Breast epithelium (tissue), 4 donors: ENCODE results near the gene PDE4C. TPM values are rescaled to one million over a fixed set of nuclear protein-coding genes. Genes with fewer than 3 reads are reported as not detected.

Experiments used
- DNase-seq, 2 donors: peaks; one replicate each; pipeline ENCODE4 v3.0.0-alpha.2; 2019; ENCODE audit warnings: low spot score in 2 of 2
- H3K27ac ChIP-seq, 2 donors: fragments of 200-600 bp; sonication (generic) in 1 of 2; one replicate each; pipeline ENCODE4 v1.5.1; 2016 to 2019; ENCODE audit warnings: mild to moderate bottlenecking in 1 of 2
- H3K27me3 ChIP-seq, 2 donors: fragments of 200-600 bp; sonication (generic) in 1 of 2; one replicate each; pipeline versions ENCODE4 v1.5.1 to v1.6.0; 2017 to 2019; ENCODE audit warnings: control low read depth in 1 of 2, mild to moderate bottlenecking in 1 of 2
- H3K36me3 ChIP-seq: fragments of 200-600 bp; one replicate; pipeline ENCODE4 v1.5.1; 2019
- H3K4me1 ChIP-seq, 2 donors: fragments of 200-600 bp; sonication (generic); one replicate each; pipeline ENCODE4 v1.5.1; 2016 to 2019; ENCODE audit warnings: control low read depth in 1 of 2
- H3K4me3 ChIP-seq, 3 donors: fragments of 200-600 bp; sonication (generic); 1 replicate in 2 of 3; 2 replicates in 1 of 3; pipeline ENCODE4 v1.5.1; 2016 to 2019; ENCODE audit warnings: mild to moderate bottlenecking in 3 of 3, moderate library complexity in 2 of 3
- H3K9me3 ChIP-seq, 2 donors: fragments of 200-600 bp; sonication (generic) in 1 of 2; one replicate each; pipeline ENCODE4 v1.5.1; 2016 to 2019; ENCODE audit warnings: control low read depth in 1 of 2
- POLR2A ChIP-seq: fragments of 450-650 bp; IDR thresholded peaks from one replicate; pipeline ENCODE4 v1.6.1; 2016; ENCODE audit warnings: antibody characterized with exemption, mild to moderate bottlenecking, moderate library complexity
- POLR2AphosphoS5 ChIP-seq, 3 donors: sonication (generic); formaldehyde crosslinking; IDR thresholded peaks; one replicate each; pipeline ENCODE4 v1.6.1; 2017; ENCODE audit warnings: antibody characterized with exemption in 3 of 3
- intact Hi-C: fragments of 100-400 bp; cut with DNase I; formaldehyde crosslinking; loops from one replicate; pipeline ENCODE4 v1.15.1; 2023; ENCODE audit warnings: low total_unique reads
- total RNA-seq, 3 donors: library from RNA; depleted of rRNA; stranded (reverse); fragments of >200 nt; gene quantifications; one replicate each; pipeline ENCODE4 v1.1.0, GENCODE V29; 2016
- TF ChIP-seq, protein P1 (sequence below), 3 donors: fragments of 450-650 bp; IDR thresholded peaks; one replicate each; pipeline ENCODE4 v1.5.1; 2016 to 2017; ENCODE audit warnings: antibody characterized with exemption in 3 of 3, mild to moderate bottlenecking in 3 of 3, moderate library complexity in 3 of 3

Gene PDE4C
- total RNA-seq, 3 donors from 2014 or later = 0.33 to 1.3 TPM; not detected in 1

DNA sequence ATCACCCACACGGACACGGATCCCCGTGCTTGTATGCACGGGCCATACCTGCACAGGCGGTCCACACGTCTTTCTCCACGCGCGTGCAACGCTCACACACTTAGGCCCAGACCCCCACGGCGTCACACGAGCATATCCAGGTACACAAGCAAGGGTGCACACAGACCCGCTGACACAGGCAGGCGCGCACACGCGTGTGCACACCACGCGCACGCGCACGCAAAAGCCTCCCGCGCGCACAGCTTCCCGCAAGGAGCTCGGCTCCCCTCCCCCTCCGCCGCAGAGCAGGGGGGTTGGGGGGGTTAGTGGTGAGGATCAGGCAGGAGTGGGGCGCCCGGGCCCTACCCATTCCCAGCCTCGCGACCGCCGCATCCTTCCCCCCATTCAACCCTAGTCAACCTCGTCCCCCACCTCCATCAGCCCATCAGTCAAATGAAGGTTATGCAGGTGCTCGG is 22.8 kb downstream of the PDE4C start:
- Histone ChIP-seq H3K27ac (peak overlapping the region; percentile 96 to 99), H3K36me3 (no peaks in the 10 kb centered on the region), H3K9me3 (no peaks in the 10 kb centered on the region), H3K4me3 (peak overlapping the region; percentile 56 to 77 (median 74)), H3K27me3 (no peaks in the 10 kb centered on the region), H3K4me1 (peaks cover 0 to 17% of the 10 kb centered on the region in 2 donors)
- DNase-seq = peak in 1 of 2 donors; percentile 36
- TF ChIP-seq POLR2A (no peak), POLR2AphosphoS5 (IDR thresholded peaks at IDR 0.05) (no peak)
- TF ChIP-seq, protein P1, sequence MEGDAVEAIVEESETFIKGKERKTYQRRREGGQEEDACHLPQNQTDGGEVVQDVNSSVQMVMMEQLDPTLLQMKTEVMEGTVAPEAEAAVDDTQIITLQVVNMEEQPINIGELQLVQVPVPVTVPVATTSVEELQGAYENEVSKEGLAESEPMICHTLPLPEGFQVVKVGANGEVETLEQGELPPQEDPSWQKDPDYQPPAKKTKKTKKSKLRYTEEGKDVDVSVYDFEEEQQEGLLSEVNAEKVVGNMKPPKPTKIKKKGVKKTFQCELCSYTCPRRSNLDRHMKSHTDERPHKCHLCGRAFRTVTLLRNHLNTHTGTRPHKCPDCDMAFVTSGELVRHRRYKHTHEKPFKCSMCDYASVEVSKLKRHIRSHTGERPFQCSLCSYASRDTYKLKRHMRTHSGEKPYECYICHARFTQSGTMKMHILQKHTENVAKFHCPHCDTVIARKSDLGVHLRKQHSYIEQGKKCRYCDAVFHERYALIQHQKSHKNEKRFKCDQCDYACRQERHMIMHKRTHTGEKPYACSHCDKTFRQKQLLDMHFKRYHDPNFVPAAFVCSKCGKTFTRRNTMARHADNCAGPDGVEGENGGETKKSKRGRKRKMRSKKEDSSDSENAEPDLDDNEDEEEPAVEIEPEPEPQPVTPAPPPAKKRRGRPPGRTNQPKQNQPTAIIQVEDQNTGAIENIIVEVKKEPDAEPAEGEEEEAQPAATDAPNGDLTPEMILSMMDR (IDR thresholded peaks at IDR 0.05) = no peak
- intact Hi-C loops = loop anchor here (1.0 kb wide), 1 partner anchor 53 kb away; no protein-coding TSS in a partner anchor

DNA sequence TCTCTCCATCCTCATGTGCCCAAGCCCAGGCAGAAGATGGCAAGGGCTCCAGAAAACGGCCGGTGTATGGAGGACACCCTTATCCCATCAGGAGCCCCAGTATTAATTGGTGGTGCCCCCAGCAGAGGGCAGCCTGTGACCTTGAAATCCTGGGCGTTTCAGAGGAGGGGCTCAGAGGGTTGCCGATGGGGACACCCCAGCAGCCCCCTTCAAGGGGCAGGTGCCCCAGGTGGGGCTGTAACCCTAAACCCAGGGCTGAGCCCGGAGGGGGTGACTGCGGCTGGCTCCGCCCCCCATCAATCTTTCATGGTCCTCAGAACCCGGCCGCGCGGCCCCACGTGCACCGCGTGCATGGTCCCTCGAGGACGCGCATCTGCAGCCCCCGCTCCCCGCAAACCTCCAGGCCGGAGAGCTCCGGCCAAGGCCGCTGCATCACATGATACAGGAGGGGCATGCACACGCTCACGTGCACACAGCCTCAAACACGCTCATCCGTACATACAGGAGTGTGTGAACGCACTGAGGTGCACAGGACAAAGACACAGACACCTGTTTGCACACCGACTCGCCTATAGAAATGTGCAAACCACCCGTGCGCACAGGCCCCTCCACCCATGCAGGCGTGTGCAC is 23.3 kb downstream of the PDE4C start:
- Histone ChIP-seq H3K4me3 (peak overlapping the region; percentile 56 to 77 (median 74)), H3K27me3 (no peaks in the 10 kb centered on the region), H3K36me3 (no peaks in the 10 kb centered on the region), H3K9me3 (no peaks in the 10 kb centered on the region), H3K4me1 (peaks cover 0 to 17% of the 10 kb centered on the region in 2 donors), H3K27ac (no peak overlapping the region)
- TF ChIP-seq, protein P1 (IDR thresholded peaks at IDR 0.05) = no peak
- TF ChIP-seq POLR2A = no peak
- no peak for TF ChIP-seq POLR2AphosphoS5 (IDR thresholded peaks at IDR 0.05)
- no peak for DNase-seq
- intact Hi-C loops = loop anchor here (1.0 kb wide), 1 partner anchor 53 kb away; no protein-coding TSS in a partner anchor

DNA sequence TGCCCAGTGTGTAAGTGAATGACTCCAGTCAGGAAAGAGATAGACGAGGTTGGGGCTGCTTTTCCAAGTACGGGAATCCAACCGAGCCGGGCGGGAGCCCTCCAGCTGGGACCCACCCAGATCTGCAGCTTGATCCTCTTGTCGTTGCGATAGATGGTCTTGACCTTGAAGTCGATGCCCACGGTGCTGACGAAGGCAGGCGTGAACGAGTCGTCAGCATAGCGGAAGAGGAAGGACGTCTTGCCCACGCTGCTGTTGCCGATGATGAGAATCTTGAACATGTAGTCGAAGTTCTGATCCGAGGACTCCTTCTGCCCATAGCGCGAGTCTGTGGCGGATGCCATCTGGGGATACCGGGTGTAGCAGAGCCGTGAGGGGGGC is 23.9 kb downstream of the PDE4C start:
- H3K9me3 ChIP-seq = no peaks in the 10 kb centered on the region
- TF ChIP-seq POLR2AphosphoS5 (IDR thresholded peaks at IDR 0.05) = no peak
- DNase-seq = no peak
- H3K36me3 ChIP-seq = no peaks in the 10 kb centered on the region
- H3K27ac ChIP-seq = no peak overlapping the region
- H3K27me3 ChIP-seq = no peaks in the 10 kb centered on the region
- intact Hi-C loops = no loop called here
- H3K4me3 ChIP-seq = peak overlapping the region in 1 of 3 donors; percentile 77
- H3K4me1 ChIP-seq = peaks cover 0 to 17% of the 10 kb centered on the region in 2 donors

DNA sequence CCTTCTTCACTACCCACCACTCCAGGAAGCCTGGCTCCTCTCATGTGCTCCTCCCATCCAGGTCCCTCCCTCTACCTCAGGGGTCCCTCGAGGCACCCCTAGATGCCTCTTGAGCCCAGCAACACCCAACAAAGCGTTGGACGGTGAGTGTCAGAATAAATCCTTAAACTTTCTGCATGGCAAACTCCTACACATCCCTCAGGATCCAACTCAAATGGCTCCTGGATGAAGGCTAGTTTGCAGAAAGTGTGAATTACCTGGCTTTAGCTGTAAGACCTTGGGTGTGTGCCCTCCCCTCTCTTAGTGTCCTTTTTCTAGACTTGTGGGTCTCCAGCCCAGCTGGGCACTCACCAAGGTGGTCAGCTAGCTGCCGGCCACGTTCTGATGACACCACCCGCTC is 27.9 kb downstream of the PDE4C start:
- no peak overlapping the region for H3K27ac ChIP-seq
- H3K27me3 ChIP-seq = no peaks in the 10 kb centered on the region
- intact Hi-C loops = no loop called here
- H3K4me3 ChIP-seq = no peak overlapping the region
- H3K4me1 ChIP-seq = peaks cover 3 to 10% of the 10 kb centered on the region in 2 donors
- H3K9me3 ChIP-seq = no peaks in the 10 kb centered on the region
- no peak for TF ChIP-seq POLR2AphosphoS5 (IDR thresholded peaks at IDR 0.05)
- TF ChIP-seq, protein P1 (IDR thresholded peaks at IDR 0.05) = no peak
- no peak for TF ChIP-seq POLR2A
- DNase-seq = no peak
- no peaks in the 10 kb centered on the region for H3K36me3 ChIP-seq

DNA sequence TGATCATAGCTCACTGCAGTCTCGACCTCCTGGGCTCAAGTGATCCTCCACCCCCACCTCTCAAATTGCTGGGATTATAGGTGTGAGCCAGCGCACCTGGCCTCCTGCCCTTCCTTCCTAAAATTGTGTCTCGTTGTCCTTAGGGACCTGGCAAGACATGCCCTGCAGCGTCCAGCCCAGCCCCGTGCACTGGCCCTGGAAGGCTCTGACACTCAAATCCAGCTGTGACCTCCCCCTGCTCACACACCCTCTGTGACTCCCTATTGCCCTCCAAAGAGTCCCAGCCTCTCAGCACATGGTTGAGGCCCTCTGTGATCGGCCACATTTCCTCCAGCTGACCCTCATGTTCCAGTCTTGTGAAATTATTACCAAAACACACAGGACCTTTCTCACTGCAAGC is 28.3 kb downstream of the PDE4C start:
- H3K9me3 ChIP-seq = no peaks in the 10 kb centered on the region
- no peaks in the 10 kb centered on the region for H3K36me3 ChIP-seq
- DNase-seq = no peak
- peaks cover 3 to 6% of the 10 kb centered on the region in 2 donors for H3K4me1 ChIP-seq
- intact Hi-C loops = no loop called here
- no peaks in the 10 kb centered on the region for H3K27me3 ChIP-seq
- no peak for TF ChIP-seq POLR2A
- no peak for TF ChIP-seq POLR2AphosphoS5 (IDR thresholded peaks at IDR 0.05)
- TF ChIP-seq, protein P1 (IDR thresholded peaks at IDR 0.05) = no peak
- no peak overlapping the region for H3K4me3 ChIP-seq
- no peak overlapping the region for H3K27ac ChIP-seq
